NCI-H1436 (cell line): Measurements from ENCODE around the gene BICDL1.

ENCODE experiments used
- DNase-seq: peaks from one replicate; lab custom pipeline; 2025; lab: John Stamatoyannopoulos, UW

BICDL1 gene

DNA sequence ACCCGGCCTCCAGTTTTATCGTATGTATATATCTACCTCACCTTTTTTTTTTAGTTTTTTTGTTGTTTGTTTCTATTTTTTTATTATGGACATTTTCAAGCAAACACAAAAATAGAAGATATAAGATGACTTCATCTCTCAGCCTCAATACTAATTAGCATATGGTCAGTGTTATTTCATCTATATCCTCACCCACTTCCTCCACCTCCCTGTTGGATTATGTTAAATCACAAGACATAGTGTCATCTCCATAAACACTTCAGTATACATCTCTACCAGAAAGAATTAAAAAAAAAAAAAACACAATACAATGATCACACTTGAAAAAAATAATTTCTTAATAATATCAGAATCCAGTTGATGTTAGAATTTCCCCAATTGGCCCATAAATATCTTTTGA lies 92.6 kb downstream of the BICDL1 start:
- DNase-seq = no peak

DNA sequence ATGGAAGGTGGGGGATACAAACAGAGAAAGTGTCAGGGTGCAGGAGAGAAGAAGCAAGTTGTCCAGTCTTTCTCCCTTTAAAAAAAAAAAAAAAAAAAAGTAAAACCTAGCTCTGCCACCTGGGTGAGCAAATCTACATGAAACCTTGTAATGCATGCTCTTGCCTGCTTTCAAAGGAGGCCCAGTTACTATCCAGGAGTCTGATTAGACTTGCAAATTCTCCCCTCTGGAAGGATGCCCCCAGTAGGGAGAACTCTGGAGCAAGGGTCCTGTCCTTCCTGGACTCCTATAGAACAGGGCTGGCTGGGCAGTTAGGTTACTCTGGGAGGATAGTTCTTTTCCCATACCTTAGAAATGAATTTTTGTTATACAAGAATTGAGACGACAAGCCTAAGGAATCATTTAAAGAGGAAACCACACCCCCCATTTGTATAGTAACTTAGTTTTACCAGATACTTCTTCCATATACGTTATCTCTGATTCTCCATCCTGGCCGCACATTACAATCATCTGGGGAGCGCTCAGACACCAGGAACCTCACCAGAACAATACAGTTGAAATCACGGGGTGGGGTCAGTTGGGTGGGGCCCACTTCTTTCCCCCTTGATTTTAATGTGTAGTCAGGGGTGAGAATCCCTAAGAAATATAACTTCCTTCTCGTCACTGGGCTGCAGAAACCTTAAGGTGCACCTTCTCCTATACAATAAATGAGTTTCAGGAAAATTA lies 97.0 kb downstream of the BICDL1 start:
- no peak for DNase-seq

DNA sequence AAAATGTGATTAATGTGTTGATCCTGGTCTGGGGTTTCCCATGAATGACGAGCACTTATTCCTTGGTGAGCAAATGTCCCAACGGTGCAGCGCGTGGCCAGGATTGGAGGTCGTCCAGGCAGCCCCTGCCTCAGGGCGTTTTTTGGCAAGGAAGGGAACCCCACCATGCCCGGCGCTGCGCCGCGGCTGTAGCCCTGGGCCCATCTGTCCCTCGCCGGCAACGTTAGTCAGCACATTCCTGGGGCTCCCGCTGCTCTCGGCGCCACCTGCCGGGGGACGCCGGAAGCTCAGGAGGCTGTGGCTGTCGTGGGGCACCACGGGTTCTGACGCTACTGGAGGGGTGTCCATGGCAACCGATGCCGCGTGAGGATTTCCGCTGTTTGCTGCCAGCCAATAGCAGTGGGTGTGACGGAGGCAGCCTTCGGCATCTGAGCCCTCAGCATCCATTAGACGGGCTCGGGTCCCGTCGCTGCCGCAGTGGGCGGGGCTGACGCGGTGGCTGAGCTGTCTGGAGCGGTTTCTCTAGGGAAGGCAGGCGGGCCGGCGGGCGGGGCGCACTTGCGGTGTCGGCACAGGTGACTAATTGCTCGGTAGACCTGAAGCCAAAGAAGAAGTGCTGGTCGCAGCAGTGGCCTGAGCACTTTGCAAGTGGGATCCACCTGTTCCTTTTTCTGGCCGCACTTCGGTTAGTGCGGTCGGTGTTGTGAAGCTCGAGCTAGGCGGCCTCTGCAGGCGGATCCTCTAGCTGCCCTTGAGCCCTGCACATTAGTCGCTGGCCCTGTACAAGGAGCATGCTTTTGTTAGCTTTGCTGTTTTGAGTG lies 98.0 kb downstream of the BICDL1 start:
- peak; percentile 98 for DNase-seq

DNA sequence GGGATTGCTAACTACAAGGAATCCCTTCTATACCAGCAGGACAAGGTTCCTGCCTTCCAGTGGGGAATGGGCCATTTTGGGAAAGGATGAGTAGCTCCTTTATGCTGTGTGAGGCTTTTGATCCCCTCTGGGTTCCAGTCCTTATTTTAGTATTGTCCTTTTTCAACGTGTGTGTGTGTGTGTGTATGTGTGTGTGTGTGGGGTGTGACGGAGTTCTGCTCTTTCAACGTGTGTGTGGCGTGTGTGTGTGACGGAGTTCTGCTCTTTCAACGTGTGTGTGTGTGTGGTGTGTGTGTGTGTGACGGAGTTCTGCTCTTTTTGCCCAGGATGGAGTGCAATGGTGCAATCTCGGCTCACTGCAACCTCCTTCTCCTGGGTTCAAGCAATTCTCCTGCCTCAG lies 100.1 kb downstream of the BICDL1 start:
- DNase-seq = no peak

DNA sequence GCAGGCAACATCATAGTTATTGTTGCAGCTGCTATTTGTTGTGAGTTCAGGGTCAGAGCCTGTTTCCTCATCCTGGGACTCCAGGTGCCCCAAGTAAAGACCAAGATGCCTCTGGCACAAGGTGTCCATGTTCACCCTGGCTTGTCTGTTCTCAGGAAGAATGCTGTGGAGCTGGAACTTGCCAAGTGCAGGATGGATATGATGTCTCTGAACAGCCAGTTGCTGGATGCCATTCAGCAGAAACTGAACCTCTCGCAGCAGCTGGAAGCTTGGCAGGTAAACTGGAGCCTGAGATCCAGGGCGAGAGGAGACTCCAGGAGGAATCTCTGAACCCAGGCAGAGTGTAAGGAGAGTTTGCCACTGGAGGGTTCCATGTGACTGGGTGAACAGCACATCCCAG lies 100.8 kb downstream of the BICDL1 start:
- no peak for DNase-seq

DNA sequence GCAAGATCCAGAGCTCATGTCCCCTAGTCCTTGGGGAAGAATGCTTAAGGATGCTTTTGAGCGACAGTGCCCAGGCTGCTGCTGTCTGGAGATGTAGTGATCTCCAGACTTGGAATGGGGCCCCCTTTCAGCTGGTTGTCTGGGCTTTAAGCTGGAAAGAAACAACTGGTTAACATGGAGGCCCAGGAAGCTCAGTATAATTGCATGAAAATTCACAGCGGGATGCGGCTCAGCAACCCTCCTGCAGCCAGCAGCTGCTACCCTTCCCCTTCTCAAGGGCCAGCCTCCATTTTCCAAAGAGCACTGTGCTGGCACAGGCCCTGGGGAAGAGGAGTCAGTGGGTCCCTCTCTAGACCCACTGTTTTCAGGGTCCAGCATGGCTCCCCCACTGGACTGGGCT lies 101.2 kb downstream of the BICDL1 start:
- no peak for DNase-seq

DNA sequence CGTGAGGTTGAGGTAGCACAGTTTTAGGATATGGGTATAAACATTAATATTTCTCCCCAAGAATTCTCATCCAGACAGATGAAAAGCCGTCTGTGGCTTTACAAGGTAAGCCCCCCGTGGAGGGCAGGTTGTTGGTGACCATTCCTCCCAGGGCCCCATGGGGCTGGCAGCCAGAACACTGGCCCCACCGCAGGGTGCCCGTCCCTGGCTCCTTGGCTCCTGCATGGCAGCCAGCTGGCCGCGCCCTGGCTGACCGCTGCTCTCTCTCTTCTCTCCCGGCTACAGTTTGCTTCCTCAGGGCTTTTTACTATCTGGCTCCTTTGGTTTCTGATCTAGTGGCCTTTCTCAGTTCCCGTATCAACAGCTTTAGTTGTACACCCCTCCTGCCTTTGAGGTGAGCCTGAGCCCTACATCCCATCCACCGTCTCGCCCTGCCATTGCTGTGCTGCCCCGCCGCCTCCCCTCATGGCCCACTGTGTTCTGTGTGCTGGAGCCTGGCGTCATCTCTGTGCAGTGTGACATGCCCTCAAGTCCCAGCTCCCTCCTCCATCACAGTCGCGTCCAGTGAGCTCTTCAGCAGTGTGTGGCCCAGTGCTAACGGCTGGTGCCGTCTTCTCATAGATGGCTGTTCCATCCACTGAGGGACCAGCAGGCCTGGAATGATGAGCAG lies 101.7 kb downstream of the BICDL1 start:
- DNase-seq = no peak

DNA sequence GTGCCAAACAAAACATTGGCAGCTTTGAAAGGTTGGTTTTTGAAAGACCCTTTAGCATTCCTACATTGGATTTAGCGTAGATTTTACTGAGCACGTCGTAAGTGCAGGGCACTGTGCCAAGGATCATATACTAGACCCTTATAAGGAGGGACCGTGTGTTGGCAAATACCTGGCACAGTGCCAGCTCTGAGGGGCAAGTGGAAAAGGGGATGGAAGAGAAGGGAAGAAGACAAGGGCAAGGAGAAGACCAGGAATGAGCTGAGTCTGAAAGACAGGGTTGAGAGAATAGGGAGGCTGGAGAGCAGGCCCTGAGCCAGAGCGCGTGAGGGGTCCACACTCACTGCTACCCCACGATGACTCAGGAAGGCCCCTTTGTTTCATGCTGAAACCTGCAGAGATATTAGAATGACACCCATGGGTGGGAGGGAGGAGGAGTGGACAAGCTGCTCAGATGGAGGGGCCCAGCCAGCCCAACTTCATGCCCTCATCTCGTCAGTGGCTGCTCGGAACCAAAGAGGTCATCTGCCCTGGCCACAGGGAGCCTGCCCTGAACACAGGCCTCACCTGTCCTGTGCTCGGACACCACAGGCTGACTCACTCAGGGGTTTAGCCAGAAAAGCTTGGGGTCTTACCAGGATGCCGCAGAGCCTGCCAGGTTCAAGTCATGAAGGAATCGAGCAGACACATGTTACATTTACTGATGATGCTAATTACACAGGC lies 102.5 kb downstream of the BICDL1 start:
- no peak for DNase-seq

DNA sequence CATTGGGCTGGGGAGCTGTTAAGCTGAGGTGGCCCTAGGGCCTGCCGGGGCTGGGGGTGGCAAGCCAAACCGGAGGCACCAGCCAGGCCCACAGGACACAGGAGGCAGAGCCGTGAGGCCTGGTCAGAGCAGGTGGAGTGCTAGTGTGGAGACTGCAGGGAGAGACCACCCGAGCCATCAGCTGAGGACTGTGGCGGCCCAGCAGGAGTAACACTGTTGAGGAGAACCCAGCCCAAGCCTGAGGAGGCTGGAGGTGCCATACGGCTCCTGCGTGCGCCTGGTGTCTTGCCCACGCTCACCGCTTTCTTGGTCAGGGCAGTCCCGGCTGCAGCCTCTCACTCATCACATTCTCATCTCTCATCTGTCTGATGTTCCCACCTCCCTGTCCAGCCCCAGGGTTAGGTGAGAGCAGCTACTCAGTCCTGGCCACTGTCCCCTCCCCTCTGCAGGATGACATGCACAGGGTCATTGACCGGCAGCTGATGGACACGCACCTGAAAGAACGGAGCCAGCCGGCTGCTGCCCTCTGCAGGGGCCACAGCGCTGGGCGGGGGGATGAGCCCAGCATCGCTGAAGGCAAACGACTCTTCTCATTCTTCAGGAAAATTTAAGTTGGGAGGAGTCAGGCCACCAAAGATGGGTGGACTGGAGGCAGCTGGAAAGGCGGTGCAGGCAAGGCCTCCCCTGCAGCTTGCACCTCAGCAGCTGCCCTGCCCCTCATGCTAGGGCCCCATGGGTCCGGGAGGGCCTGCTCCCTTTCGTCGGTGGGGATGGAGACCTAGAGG lies 103.7 kb downstream of the BICDL1 start:
- no peak for DNase-seq

DNA sequence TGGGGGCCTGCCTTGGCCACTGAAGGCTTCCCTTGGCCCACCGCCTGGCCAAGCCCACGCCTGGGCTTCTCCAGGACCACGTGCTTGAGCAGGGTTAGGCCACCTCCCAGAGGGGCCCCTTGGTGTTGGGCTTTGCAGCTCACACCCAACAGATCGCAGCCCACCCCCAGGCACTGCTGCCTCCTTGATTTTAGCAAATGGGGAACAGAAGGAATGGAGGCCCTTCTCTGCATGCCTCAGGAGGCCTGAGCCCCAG lies 104.2 kb downstream of the BICDL1 start:
- DNase-seq = no peak

DNA sequence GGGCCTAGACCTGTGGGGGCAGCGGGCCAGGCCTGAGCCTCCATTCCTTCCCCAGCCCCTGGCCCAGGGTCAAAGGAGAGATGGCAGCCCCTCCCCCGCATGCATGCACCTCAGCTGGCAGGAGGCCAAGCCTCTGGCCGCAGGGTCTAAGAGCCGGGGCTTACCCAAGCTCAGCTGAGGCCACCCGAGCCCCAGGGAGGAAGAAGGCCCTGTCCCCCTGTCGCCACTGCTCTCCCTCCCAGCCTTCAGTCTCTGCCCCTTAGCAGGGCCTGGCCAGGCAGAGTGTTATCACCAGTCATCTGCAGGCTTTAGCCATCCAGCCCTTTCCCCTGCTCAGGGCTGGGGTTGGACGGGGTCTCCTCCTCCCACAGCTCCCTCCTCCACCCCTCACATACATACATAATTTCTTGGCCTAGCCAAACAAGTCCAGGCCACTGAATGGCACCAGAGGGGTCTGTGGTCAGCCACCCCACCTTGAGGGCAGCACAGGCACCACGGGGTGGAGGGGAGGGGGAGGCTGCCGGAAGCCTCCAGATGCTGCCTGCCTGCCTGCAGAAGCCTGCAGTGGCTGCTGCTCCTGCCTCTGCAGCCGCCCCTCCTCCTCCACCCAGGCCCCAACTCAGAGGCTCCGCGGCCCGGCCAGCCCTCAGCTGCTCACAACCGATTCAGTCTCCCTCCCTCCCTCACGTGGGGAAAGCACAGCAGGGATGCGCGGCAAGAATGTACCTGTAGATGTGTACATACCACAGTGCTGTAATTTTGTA lies 104.7 kb downstream of the BICDL1 start:
- DNase-seq = no peak

DNA sequence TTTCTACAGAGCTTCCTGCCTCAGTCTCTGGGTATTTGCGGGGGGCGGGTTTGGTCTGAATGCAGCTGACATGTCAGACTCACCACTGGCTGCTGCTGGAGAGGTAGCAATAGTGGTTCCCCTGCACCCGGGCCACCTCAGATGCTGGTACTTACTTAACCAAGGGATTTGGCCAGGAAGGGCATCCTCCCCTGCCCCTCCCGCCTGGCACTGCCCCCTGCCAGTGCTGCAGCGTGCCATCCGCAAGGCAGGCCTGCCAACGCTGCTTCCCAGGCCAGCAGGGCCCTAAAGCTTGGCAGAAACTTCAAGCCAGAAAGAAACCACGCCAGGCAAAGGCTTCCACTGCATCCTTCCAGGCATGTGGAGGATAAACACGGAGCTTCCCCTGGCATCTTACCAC lies 105.4 kb downstream of the BICDL1 start:
- DNase-seq = no peak

DNA sequence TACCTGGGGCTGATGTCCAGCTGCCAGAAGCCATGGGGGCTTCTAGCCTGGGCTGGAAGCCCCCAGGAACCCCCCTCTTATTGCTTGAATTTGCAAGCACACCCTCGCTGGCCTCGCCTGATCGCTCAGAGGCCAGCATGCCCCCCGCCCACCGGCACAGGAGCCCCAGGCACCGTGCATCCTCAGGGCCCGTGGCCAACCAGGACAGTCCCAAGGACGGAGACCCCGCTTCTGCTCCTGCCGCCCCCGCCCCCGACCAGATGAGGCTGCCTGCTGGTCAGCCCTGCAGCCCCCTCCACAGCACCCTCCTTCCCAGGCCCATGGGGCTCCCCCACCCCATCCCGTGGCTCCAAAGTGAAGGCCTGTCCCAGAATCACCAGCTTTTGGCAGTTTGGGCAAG lies 106.3 kb downstream of the BICDL1 start:
- DNase-seq = no peak

DNA sequence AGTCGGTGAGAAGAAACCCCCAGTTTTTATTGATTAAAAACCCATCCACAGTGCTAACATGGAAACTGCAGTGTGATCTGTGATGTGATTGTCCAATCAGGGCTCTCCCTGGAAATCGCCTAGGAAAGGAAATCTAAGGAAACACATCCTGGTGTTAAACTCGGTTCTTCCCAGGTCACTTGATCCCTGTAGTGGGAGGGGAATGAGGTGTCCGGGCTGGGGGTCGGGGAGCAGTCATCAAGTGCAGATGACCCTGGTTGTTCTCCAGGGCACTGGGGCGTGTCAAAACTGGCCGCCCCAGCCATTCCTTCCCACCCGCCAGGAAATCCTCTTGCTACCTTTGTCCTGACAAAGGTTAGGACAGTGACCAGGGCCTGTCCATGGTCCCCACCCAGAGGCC lies 106.7 kb downstream of the BICDL1 start:
- no peak for DNase-seq

DNA sequence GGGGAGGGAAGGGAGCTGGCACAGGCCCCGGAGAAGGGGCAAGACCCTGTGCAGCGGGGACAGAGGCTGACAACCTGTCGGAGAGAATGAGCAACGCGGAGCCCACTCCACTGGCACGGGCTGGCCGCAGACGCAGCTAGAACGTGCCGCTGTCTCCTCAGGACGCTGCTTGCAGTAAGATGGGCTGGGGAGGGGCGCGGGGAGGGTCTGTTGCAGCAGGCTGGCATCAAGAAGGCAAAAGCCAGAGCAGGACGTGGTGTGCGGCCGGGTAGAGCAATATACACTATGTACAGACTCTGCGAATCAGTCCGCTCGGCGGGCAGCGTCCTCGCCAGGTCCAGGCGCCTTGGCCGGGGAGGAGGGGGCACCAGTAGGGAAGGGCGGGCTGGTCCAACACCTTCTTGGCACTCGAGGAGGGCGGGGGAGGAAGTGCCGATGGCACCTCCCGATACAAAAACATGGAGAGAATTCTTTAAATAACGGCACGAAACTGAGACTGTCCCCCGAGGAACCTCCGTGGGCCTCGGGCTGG lies 107.7 kb downstream of the BICDL1 start:
- DNase-seq = no peak

DNA sequence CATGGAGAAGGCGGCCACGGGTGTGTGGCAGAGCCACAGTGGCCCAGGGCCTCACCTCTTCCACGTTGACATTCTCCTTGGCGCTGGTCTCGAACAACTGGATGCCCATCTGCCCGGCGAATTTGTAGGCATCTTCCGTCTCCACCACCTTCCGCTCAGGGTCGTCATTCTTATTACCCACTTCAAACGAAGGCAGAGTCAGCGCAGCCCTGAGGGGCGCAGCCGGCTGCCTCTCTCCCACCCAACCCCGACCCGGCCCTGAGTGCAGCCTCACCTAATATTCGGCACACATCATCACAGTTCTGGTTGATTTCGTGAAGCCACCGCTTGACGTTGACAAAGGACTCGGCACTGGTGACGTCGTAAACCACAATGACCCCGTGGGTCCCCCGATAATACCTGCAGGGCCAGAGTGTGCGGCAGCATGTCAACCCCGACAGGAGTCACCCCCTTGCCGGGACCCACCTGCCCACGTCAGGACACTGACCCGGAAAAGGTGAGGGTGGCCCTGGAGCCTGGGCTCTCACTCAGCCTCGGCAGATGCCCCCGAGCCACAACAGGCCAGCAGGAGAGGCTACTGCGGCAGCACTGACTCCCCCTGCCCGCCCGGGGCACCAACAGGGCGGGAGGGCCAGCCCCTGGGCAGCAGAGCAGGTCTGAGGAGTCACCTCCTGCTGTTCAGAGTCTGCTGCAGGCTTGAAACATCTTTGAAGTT lies 109.9 kb downstream of the BICDL1 start:
- no peak for DNase-seq

DNA sequence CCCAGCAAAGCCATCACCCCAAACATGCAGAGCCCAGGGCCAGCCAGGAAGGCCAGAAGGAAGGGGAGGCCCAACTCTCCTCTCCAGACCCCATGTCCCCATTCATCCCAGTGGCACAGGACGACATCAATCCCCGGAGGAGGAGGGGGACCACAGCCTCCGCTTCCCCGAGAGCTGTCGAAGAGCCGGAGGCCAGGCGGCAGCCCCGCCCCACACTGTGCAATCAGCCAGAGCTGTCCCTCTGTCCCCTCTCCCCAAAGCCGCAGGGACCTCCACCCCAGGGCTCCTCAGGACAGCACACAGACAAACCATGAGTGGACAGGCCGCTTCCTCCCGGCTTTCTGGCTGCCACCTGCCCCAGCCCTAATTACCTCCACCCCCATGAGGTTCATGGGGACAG lies 110.7 kb downstream of the BICDL1 start:
- DNase-seq = no peak

DNA sequence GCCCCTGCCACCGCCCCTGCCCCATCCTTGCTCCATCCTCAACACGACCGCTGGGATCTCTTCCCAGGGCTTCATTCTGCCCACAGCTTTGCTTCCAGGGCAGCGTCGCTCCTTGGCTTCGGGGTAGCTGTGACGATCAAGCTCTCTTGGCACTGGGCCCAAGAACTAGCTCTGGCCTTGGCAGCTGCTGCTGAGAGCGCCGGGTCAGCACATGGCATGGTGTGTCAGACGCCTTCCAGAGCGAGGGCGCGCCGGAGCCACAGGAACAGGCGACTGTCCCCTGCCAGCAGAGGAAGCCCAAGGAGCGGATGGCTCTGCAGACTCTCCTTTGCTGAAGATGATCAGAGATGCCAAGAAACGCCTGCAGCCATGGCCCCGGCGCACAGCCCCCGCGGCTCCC lies 111.6 kb downstream of the BICDL1 start:
- no peak for DNase-seq

DNA sequence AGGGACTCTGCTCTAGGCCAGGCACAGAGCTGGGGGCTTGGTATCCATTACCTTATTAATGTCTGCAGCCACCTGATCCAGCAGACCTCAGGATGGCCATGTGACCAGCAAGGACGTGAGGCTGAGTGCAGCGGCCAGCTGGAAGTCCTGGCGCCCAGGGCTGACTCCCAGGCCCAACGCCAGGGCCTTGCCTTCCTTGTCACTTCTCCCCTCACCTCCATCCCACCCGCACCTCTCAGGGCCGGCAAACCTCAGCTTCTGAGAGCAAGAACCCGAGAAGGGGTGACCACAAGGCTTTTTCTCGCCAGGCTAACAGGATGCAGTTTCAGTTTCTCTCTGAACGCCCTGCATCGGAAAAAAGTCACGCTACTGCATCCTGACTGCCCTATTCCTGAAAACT lies 112.1 kb downstream of the BICDL1 start:
- DNase-seq = no peak

DNA sequence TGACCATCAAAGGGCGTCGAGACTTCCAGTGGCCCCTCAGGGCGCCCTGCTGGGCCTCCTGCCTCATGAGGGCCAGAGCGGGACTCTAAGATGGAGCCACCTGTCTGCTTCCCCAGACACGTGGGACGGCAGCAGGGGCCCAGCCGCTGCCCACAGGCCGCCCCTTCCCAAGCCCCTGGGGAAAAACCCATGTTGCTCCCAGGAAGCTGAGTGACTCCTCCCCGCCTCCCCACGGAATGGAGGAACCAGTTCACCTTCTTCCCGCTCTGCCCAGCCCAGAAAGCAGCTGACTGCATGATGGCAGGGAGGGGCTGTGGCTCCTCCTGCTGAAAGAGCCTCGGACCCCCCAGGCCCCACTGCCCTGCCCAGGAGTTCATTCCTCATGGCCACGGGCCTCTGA lies 112.6 kb downstream of the BICDL1 start:
- no peak for DNase-seq
